ENCODE data around the gene THSD4. TPM values are rescaled to one million over a fixed set of nuclear protein-coding genes. Genes with fewer than 3 reads are reported as not detected.
A peak's percentile ranks its signal among the peaks of the same experiment; 100 is the strongest.

The THSD4 gene
- total and polyA plus RNA-seq, 2 of the 4 experiments (the other 2 are of a cell fraction) = 25.5 to 31.1 TPM

- ChIA-PET POLR2A (ENCODE audit: unreplicated experiment) (interaction anchor here (0.6 kb wide), 1 partner anchor 216 kb away, joined by 3 read pairs; no protein-coding TSS in a partner anchor), CTCF (no interaction called here)
- TF ChIP-seq RAD21 (IDR thresholded peaks at IDR 0.05; ENCODE audit: low read length) (no peak), POLR2A (IDR thresholded peaks at IDR 0.05; ENCODE audit: low read depth, low read length) (no peak), RFX5 (IDR thresholded peaks at IDR 0.05; ENCODE audit: low read depth, low read length) (no peak), ELK1 (IDR thresholded peaks at IDR 0.05; ENCODE audit: borderline replicate concordance, low read depth, low read length) (no peak)
- Histone ChIP-seq H3K9ac (ENCODE audit: low read depth, low read length) (no peak overlapping the region), H3K9me3 (ENCODE audit: control insufficient read depth, insufficient read depth, low read length) (no peaks in the 10 kb centered on the region), H4K20me1 (ENCODE audit: insufficient read depth, low read length) (no peaks in the 10 kb centered on the region), H2BK5ac (ENCODE audit: low read depth, low read length, poor library complexity, severe bottlenecking) (no peak overlapping the region), H3K56ac (ENCODE audit: extremely low read depth, insufficient read depth, low read length) (no peak overlapping the region), H3K36me3 (ENCODE audit: control insufficient read depth, insufficient read depth, low read length) (peaks cover 3% of the 10 kb centered on the region; the same call in 1 of the 2 replicates), H3K79me1 (ENCODE audit: low read depth in 1 of 2, low read length in 2 of 2) (peaks cover 18 to 39% of the 10 kb centered on the region in 2 experiments; a peak in 3 of 4 replicates), H2BK15ac (ENCODE audit: low read depth, low read length) (no peak overlapping the region; the same call in 1 of the 3 replicates), H3K14ac (replicated peaks; ENCODE audit: low read depth, low read length) (peak overlapping the region; percentile 35; the same call in 1 of the 2 replicates), H4K8ac (ENCODE audit: low read depth in 2 of 2, low read length in 2 of 2) (peak overlapping the region in 1 of 2 experiments; percentile 8; a peak in 1 of 4 replicates), H2BK120ac (ENCODE audit: low read depth, low read length) (peak overlapping the region; percentile 59), H2BK20ac (ENCODE audit: low read depth, low read length) (peak overlapping the region; percentile 21), H3K4me3 (ENCODE audit: insufficient read depth, low read depth, low read length) (no peak overlapping the region), H4K91ac (ENCODE audit: insufficient read depth, low read depth, low read length) (peak overlapping the region; percentile 59), H3K4me2 (ENCODE audit: low read depth, low read length) (no peak overlapping the region), H4K5ac (ENCODE audit: low read depth, low read length) (peak overlapping the region; percentile 9), H3K9me1 (ENCODE audit: insufficient read depth, low read length) (peaks cover 10% of the 10 kb centered on the region), H3K18ac (ENCODE audit: low read depth, low read length) (peak overlapping the region; percentile 18), H3K4me1 (ENCODE audit: control insufficient read depth, insufficient read depth, low read length) (peaks cover 21% of the 10 kb centered on the region), H2AK9ac (replicated peaks; ENCODE audit: low read depth, low read length, poor library complexity) (no peak overlapping the region), H2AFZ (replicated peaks; ENCODE audit: low read length, poor library complexity) (peak overlapping the region; percentile 46), H3K27me3 (ENCODE audit: control insufficient read depth, insufficient read depth, low read length) (no peaks in the 10 kb centered on the region), H3K27ac (ENCODE audit: insufficient read depth, low read length) (no peak overlapping the region), H2AK5ac (ENCODE audit: low read depth, low read length) (peak overlapping the region; percentile 37; the same call in 1 of the 2 replicates), H3K4ac (ENCODE audit: low read depth, low read length) (peak overlapping the region; percentile 42; the same call in 1 of the 2 replicates), H3K23ac (ENCODE audit: low read depth, low read length) (no peak overlapping the region)
- in situ Hi-C loops (cut with MboI; ENCODE audit: low sequenced_read_pairs) = loop anchor here (5.0 kb wide), 3 partner anchors 102 to 693 kb away; no protein-coding TSS in a partner anchor
- 80% methylated on average over 1 of the region's 11 CpGs; no CpG with 5 or more reads in 1 of the 2 experiments for WGBS, 2 experiments (ENCODE audit: extremely low coverage in 2 of 2, insufficient read length in 1 of 2)
- dilution Hi-C loops (cut with HindIII; ENCODE audit: low sequenced_read_pairs, unreplicated experiment) = no loop called here
- DNase-seq (no peak), ATAC-seq (ENCODE audit: low read depth) (no peak)
- no TSS peak for BruUV-seq (replicated peaks)
- intact Hi-C loops (cut with micrococcal nuclease) = no loop called here
These were observed 1.1 kb upstream of the THSD4 start for GRCh38 chr15:71114066-71114680.

Data from IMR-90 (cell line).